ENCODE data around the gene RPS5. TPM values are rescaled to one million over a fixed set of nuclear protein-coding genes. Genes with fewer than 3 reads are reported as not detected.

Gene RPS5
- total RNA-seq, 1 donor from 2014 or later, result 1,974 TPM

GRCh38 chr19:58351990-58352755 is 34.9 kb upstream of the RPS5 start:
- H3K4me3 ChIP-seq, result no peak overlapping the region
- H3K27me3 ChIP-seq, result no peaks in the 10 kb centered on the region
- H3K27ac ChIP-seq, result no peak overlapping the region
- intact Hi-C loops (cut with DNase I), result no loop called here
- no peaks in the 10 kb centered on the region for H3K36me3 ChIP-seq
- peaks cover 42% of the 10 kb centered on the region for H3K4me1 ChIP-seq
- H3K9me3 ChIP-seq, result no peaks in the 10 kb centered on the region
- TF ChIP-seq POLR2AphosphoS5 (IDR thresholded peaks at IDR 0.05; ENCODE audit: insufficient read depth in 1 of 2, low read depth in 1 of 2) (no peak), POLR2A (IDR thresholded peaks at IDR 0.05) (no peak), CTCF (IDR thresholded peaks at IDR 0.05) (no peak)
- DNase-seq (ENCODE audit: extremely low spot score in 2 of 2), result peak in 1 of 2 donors; percentile 67

- H3K9me3 ChIP-seq, result no peaks in the 10 kb centered on the region
- H3K4me3 ChIP-seq, result no peak within 1 kb of the TSS
- peaks cover 47% of the 10 kb centered on the region for H3K4me1 ChIP-seq
- no peaks in the 10 kb centered on the region for H3K27me3 ChIP-seq
- no peak for DNase-seq (ENCODE audit: extremely low spot score in 2 of 2)
- H3K36me3 ChIP-seq, result no peaks in the 10 kb centered on the region
- no peak within 1 kb of the TSS for H3K27ac ChIP-seq
- intact Hi-C loops (cut with DNase I), result no loop called here
- TF ChIP-seq POLR2A (IDR thresholded peaks at IDR 0.05) (no peak), CTCF (IDR thresholded peaks at IDR 0.05) (no peak), POLR2AphosphoS5 (IDR thresholded peaks at IDR 0.05; ENCODE audit: insufficient read depth in 1 of 2, low read depth in 1 of 2) (no peak)
Measured at GRCh38 chr19:58352760-58353671, 34.1 kb upstream of the RPS5 start, which contains the start of gene A1BG. A1BG (minus strand) TSS chr19:58353492; CDS start chr19:58353437, 55 bp downstream.

GRCh38 chr19:58353717-58354477 is 33.2 kb upstream of the RPS5 start:
- Histone ChIP-seq H3K27ac (no peak overlapping the region), H3K9me3 (no peaks in the 10 kb centered on the region), H3K36me3 (no peaks in the 10 kb centered on the region), H3K4me3 (no peak overlapping the region), H3K27me3 (no peaks in the 10 kb centered on the region), H3K4me1 (peaks cover 39% of the 10 kb centered on the region)
- DNase-seq (ENCODE audit: extremely low spot score in 2 of 2), result no peak
- TF ChIP-seq CTCF (IDR thresholded peaks at IDR 0.05) (no peak), POLR2AphosphoS5 (IDR thresholded peaks at IDR 0.05; ENCODE audit: insufficient read depth in 1 of 2, low read depth in 1 of 2) (no peak), POLR2A (IDR thresholded peaks at IDR 0.05) (no peak)
- intact Hi-C loops (cut with DNase I), result no loop called here

GRCh38 chr19:58354478-58355030 is 32.5 kb upstream of the RPS5 start:
- no peak for DNase-seq (ENCODE audit: extremely low spot score in 2 of 2)
- Histone ChIP-seq H3K27me3 (no peaks in the 10 kb centered on the region), H3K27ac (no peak overlapping the region), H3K9me3 (no peaks in the 10 kb centered on the region), H3K4me1 (peaks cover 39% of the 10 kb centered on the region), H3K36me3 (no peaks in the 10 kb centered on the region), H3K4me3 (no peak overlapping the region)
- intact Hi-C loops (cut with DNase I), result no loop called here
- no peak for TF ChIP-seq POLR2A (IDR thresholded peaks at IDR 0.05)
- TF ChIP-seq POLR2AphosphoS5 (IDR thresholded peaks at IDR 0.05; ENCODE audit: insufficient read depth in 1 of 2, low read depth in 1 of 2), result no peak
- no peak for TF ChIP-seq CTCF (IDR thresholded peaks at IDR 0.05)
